HG03025 (cell line): ENCODE data around the gene SORBS1.

Experiments used
- ATAC-seq: cut with Tn5 transposase; IDR thresholded peaks from one replicate; pipeline ENCODE4 v1.9.1; 2021; ENCODE audit warnings: mild to moderate bottlenecking, moderate library complexity; ENCODE audit not compliant: unreplicated experiment, low FRiP score

Gene SORBS1

DNA sequence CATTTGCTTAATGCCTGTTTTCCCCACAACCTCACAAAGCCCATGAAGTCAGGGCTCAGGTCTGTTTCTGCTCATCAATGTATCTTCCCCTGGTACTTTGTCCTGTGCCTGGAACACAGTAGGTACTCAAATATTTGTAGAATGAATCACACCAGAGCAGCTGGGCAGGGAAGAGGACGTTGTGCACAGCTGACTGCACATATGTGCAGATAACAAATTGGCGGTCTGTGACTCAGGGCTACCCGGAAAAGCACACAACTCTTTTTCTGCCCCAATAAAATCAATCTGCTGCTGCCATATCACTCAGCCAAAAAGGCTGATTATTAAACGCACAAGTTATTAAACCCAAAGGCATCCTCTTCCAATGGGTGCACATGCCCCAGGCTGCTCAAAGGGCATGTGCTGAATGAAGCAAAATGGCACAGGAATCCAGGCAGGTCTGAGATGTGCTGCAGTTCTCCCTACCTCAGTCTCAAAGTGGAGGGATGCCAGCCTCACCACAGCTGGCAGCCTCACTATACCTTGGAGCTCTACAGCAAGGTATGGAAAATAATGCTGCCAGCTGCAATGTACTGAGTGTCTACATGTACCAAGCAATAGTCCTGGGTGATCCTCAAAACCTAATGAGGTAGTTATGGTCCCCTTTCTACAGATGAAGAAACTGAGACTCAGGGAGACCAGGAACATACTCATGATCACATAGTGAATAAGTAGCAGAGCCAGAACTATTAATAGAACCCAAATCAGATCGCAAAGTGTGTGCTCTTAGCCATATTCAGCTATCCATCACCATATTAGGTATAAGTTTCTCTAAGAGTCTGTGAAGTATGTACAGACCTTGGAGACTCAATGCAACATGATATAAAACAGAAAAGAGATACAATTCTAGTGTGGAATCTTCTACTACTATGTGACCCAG, 43.4 kb downstream of the SORBS1 start:
- no peak for ATAC-seq

DNA sequence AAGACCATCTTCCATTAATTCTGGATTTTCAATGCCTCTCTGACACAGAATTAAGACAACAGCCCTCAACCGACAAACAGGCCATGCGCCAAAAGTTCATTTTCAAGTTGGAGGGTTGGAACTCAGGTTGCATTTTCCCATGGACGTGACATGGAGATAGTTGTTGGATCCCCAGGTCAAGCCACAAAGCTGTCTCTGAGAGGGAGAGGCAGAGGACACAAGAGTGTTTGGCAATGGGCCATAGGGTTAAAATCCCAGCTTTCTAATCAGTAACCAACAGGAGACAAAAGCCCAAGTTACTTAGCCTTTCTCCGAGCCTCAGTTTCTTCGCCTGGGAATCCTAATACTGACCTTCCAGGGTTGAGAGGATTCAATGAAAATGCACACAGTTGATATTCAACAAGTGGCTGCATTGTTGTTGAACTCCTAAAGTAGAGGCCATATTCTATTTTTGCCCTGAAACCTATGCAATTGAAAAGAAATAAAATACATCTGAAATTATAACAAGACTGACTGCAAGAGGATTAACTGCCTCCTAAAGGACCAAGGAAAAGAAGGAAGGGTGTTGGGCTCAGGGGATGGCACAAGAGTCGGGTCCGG, 44.3 kb downstream of the SORBS1 start:
- no peak for ATAC-seq

DNA sequence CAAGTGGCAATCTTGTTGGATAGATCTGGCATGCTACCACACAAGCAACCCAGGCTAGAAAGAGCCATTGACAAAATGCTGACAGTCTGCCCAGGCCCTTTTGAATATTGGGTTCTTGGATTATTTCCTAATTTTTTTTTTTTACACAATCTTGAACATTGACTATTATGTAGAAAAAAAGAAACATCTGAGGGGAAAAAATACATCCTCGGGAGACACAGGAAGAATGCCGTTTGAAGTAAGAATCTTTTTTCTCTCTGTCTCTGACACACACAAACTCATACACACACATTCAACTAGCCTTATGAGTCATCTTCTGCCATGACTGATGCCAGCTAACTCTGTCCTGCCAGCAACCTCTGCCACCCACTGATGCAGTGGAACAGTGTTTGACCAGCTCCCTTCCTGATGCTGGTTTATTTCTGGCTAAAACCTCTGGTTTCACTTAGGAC, 47.2 kb downstream of the SORBS1 start:
- no peak for ATAC-seq

DNA sequence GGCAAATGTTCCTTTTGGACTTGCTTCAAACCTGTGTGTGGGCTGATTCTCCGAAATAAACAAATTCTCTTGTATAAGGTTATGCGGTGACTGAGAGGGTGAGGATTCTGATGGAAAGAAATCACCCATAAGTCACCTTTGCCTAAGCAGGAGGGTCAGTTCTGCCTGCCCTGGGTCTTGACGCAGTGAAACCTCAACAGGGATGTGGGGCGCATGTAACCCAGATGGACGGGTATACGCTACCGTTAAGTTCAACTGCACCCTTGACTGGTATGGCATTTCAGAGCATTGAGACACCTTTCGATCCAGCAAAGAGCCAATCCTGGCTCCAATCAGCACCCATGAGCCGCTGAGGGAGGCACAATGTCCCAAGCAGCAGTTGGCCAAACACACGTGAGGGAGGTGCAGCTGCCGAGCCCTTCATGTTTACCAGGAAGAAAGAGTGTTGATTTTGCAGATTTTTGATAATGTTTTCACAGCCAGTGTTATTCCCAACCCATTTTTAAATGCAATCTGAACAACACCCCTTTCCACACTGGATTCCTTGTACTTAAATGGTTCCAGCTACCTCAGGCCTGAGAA, 48.1 kb downstream of the SORBS1 start:
- no peak for ATAC-seq

DNA sequence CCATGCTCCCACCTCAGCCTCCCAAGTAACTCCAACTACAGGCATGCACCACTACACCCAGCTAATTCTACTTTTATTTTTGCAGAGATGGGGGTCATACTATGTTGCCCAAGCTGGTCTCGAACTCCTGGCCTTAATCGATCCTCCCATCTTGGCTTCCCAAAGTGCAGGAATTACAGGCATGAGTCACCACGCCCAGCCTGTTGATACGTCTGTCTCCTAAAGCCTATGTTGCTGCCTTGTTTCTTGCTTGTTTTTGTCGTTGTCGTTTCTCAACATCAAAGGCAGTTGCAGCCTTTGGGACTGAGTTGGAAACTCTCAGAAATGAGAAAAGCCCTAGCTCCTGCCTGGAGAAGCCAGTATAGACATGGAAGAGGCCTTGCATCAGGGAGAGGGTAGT, 49.9 kb downstream of the SORBS1 start:
- no peak for ATAC-seq

DNA sequence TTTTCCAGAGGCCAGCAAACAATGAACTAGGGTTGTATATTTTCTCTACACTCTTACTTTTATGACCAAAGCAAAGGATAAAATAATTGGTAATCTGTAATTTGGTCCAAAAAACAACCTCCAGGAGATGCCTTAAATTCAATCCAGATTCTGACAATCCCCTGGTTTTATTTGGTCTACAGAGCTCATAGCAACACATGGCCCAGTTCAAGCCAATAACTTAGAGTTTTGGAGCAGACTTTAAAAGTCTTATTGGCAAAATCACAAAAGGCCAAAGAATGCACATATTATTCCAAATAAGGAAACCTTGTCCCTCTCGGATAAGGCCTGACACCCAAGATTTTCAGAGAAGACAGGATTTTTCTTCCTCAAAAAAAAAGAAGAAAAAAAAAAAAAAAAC, 51.9 kb downstream of the SORBS1 start:
- no peak for ATAC-seq

DNA sequence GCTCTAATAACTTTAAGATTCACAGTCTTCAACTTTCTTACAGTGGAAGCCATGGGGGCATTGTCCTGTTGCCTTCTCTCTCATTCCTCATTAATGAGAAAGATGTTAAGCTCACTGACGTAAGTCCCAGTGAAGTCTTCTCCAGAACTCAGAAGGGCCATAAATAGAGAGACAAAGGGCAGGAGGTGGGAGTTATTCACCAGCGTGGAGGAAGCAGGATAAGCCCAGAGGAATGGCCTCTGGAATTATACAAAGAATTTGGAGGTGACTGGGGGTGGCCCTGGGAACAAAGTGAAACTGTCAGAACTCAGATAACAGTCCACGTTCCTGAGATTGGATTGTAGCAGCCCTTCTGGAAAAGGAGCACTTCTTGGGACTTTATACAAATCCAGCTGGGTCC, 52.4 kb downstream of the SORBS1 start:
- no peak for ATAC-seq

DNA sequence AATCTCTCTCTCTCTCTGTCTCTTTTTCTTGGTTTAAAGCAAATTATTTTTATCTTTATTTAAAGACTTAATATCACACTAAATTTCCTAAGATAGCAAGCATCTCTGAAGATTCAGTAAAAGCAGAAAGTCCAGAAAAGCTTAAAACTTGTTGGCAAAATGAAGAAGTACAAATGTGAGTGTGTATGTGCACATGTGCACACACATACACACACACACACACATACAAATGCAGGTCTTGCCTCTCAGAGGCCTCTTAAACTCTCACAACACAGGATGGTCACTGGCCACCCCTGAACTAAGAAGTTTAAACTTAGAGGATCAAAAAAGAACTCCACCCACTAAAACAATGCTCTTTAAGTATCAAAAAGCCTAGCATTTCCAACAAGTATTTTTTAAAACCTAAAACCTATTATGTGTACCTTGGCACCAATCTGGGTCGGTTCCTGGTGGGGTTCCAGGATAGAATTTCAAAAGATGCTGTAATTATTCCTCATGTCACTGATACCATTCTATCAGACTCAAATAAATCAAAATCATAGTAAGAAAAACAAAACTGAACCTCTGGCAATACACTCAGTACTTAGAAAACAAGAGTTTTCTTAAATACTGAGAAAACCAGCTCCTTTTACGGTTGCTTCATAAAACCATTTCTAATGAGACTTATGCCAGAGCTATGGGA, 55.0 kb downstream of the SORBS1 start:
- ATAC-seq = no peak

DNA sequence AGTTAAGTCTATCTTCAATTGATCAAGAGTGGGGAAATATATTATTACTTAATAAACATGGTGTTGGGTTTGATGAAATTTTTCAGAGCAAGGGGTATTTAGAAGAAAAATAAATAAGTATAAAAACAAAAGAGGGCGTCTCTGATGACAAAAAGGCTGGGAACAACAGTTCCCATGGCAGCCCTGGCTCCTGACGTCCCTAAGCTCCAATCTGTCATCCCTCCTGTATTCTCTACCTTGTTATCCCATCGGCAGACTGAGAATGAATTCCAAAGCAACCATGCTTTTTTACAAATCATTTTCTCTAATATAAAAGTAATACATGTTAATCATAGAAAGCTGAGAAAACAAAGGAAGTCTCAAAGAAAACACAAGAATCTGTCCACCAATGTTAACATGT, 55.5 kb downstream of the SORBS1 start:
- ATAC-seq = no peak

DNA sequence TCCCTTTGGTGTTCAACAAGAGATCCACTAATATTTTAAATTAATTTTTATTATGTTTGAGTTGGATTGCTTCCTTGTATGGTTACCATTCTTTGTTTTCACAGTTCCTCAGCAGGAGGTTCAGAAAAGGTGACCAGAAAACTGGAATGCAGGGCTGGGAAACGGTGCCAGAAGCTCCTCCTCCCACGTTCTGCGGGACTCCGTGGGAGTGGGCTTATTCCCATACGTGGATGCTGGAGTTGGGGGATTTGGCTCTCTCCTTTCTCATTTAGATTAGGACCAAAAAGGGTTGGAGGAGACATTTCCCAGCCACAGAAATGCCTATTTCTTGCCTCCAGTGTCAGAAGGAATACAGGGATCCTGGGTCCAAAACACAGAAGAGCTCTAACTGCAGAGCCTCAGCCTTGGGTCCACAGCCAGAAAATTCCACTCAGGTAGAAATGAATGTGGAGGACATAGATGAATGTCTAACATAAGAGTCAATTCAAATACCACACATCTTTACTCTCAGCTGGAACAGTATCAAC, 56.0 kb downstream of the SORBS1 start:
- no peak for ATAC-seq

DNA sequence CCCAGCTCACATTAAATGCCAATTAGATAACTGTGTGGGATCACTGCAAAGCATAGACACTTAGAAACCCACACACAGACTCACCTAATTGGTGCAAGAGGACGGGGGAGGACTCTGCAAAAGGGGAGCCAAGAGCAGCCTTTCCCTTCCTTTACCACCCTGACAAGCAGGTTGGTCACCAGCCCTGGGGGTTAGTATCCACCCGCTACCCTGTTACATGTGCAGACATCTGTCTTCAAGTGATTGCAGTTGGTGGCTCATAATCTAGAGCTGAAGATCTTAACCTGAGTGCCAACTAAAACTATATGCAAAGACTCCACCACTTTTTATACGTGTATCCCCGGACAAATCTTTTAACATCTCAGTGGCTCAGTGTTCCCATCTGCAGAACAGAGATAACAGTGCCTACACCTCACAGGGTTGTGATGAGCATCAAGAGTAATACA, 56.9 kb downstream of the SORBS1 start:
- no peak for ATAC-seq

DNA sequence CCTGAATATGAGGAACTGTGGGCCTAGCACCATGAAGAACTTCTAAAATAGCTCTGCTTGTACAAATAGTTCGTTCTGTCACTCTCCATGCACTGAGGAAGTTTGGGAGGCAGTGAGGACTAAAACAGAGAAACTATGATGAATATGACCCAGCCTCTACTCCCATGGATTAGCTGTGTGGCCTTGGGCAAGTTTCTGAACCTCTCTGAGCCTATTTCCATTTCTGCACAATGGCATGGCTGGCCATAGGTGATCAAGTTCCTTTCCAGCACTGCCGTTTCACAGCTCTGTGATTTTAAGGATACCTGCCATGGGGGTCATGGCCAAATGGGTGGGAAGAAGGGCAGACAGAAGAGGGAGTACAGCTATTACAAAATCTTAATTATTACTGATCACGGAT, 57.6 kb downstream of the SORBS1 start:
- no peak for ATAC-seq

DNA sequence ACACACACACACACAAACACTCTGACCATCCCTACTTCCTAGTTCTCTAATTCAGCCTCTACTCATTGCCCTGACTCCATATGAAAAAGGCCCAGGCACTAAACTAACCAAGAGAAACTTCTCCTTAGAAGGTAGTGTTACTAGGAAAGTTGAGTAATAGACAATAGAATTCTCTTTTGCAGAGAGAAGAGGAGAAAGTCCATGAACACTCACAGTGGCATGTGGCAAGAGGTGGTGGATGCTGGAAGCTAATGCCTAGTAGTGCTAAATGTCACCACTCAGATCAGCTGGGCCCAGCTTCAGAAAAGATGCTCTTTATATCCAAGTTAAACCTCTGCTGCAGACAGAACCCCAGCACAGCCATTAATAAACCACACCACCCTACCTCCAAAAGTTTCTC, 58.2 kb downstream of the SORBS1 start:
- ATAC-seq = no peak

DNA sequence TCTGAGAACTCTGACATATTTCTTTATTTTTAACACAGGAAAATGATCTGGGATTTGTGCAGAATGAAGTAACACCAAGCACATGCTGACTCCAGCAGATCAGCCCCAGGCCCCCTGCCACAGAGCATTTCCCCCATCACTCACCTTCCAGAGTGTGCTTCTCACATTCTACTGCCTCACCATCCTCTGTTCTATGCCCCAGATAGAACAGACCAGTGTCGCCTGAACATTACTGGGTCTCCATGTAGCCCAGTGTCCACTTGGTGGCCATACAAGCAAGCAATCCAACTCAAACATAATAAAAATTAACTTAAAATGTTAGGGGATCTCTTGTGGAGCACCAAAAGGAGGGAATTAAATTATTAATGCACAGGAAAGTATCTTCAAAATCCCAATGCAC, 58.8 kb downstream of the SORBS1 start:
- no peak for ATAC-seq

DNA sequence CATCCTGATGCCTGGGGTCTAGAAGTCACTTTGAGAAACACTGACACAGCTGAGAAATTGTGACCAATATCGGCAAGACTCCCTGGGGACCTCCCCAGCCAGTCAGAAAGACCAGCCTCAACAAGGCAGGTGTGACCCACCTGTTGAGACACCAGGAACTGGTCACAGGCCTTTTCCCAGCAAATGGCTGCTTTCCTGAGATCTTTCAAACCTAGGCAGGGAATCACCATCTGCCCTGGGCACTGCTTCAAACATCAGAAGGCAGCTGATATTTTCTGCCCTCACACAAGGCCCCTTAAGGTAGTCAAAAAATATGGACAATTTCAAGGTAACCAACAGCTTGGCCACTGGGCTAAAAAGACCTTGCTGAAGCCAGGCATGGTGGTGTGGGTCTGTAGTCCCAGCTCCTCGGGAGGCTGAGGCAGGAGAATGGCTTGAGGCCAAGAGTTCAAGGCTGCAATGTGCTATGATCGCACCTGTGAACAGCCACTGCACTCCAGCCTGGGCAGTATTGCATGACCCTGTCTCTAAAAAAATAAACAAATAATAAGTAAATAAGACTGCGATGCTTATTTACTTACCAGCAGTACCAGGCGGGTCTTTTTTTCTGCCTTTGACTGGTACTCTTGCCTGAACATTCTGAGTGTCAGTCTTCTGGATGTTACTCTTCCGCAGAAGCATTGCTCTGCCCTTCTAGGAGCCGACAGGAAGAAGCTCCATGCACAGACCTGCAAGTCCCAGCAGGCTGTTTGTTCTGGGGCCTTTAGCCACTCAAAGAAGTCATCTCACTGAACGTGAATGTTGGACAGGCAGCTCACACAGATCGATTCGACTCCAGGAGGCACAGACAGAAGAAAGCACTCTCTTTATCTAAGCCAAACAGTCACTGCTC, 59.7 kb downstream of the SORBS1 start:
- no peak for ATAC-seq

DNA sequence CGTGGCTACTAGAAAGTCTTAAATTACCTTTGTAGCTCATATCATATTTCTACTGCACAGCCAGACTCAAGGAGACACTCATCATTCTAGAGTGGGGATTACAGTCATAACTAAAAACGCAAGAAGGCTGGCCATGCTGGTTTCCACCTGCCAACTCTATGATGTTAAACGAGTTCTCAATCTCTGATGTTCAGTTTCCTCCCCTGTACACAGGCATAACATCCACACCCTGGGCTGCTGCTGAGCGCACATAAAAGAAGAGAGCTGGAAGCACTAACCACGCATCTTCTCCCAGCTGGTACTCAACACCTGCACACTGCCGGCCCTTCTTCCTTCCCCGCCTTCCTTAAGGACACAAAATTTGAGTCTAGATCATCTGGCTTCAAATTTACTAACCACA, 60.5 kb downstream of the SORBS1 start:
- ATAC-seq = no peak

DNA sequence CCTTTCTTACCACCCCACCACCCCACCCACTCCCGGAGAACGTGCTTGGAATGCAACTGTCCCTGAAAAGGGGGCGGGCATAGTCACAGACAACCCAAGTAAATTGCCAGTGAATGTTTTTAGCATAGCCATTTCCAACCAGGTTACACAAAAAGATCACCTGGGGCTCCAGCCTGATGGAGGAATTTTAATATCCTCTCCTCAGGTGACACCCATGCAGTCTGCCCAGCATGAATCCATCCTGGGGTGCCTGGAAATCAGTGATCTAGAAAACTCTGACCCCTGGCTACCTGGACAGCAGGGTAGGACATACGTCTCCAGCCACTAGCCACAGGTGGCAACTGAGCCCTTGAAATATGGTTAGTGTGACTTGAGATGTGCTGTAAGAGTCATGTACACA, 61.1 kb downstream of the SORBS1 start:
- ATAC-seq = no peak

DNA sequence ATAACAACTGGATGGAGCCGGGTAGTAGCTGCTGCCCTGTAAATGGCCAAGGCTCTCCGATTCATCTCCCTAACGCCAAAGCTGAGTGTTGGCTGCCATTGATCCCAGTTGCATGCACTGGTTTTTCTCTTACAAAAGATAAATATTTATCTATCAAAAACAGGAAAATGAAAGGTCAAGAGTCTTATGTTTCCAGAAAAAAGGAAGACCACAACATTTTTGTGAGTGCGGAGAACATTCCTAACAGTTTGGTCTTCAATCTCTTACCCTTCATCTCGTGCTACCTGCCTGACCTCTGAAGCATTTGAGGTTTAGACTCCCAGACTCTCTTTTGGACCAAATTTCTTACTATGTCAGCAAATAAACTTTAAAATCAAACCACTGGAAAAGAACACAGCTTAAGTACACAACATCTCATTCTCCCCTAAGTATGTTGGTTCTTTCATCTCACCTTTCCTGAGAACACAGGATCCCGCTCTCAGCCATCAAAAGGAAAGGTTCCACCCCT, 61.6 kb downstream of the SORBS1 start:
- ATAC-seq = no peak

DNA sequence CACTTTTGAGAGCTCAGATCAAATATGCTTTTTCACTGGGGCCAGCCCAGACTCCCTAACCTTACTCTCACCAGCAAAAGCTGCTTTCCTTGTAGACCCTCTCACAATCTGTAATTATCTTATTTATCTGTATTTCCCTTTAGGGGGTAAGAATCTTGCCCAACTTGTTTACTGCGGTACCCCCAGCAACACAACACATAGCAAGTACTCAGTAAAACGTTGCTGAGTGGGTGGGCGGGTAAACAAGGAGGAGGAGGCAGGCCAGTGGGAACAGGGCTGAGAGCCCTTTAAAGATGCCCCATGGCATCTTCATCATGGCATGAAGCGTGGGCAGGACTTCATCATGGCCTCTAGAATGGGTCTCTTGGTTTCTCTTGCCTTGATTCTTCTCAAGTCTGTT, 64.2 kb downstream of the SORBS1 start:
- no peak for ATAC-seq
